ENCODE measurements around the gene ZNF532. TPM values are rescaled to one million over a fixed set of nuclear protein-coding genes. Genes with fewer than 3 reads are reported as not detected.

ZNF532 gene
- total and polyA plus RNA-seq, 9 of the 15 experiments (the other 6 are each of a cell fraction or from before 2014, with no cell fraction given), result 0.42 TPM; not detected in 8

DNA sequence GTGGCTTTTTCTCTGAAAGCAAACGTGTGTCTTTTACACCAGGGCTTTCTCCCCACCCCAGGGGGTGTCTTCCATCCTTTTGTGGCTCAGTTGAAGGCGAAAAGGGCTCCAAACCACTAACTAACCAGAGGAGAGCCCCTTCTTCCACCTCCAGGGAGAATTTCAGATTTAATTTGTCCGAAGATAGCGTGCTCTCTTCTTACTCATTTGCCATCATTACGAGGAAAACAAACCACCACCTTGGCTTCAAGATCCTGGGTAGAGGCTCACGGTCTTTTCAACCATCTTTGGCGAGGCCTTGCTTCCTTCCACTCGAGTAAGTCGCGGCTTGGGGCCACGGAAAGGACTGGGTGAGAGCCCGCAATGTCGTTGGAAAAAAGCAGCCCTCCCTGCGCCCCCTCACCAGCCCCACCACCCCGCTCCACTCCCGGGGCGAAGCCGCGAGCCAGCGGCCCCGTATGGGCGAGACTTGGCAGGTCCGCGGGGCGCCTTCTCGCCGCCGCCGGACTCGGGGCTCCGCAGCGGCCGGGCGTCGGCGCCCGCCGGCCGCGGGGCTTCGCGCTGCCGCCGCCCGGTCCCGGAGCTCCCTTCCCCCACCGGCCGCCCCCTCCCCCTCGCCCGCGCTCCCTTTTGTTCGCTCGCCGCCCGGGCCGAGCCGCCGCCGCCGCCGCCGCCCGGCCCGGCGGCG, 1.7 kb upstream of the ZNF532 start:
- no peak for FAIRE-seq
- intact Hi-C loops (cut with micrococcal nuclease), result no loop called here

More for the DNA sequence above, 1.7 kb upstream of the ZNF532 start:
- BruUV-seq (replicated peaks), result no TSS peak
- in situ Hi-C loops (cut with MboI), result no loop called here
- H3K27me3 ChIP-seq (ENCODE audit: control insufficient read depth in 2 of 2, insufficient read depth in 2 of 2, low read length in 2 of 2), result peaks cover 0 to 5% of the 10 kb centered on the region in 2 experiments; a peak in 1 of 5 replicates
- no peak overlapping the region for H3K4me2 ChIP-seq (ENCODE audit: insufficient read depth, low read length)
- no peaks in the 10 kb centered on the region for H3K4me1 ChIP-seq (replicated peaks in 1 of 2; ENCODE audit: control insufficient read depth in 2 of 2, insufficient read depth in 2 of 2, low read length in 2 of 2)
- H3K79me2 ChIP-seq (ENCODE audit: control insufficient read depth, insufficient read depth, low read length), result no peaks in the 10 kb centered on the region
- WGBS (ENCODE audit: insufficient coverage, low coverage, missing lambda C conversion rate), result 7% methylated on average over 11 of the region's 66 CpGs
- ATAC-seq (no peak), DNase-seq (ENCODE audit: extremely low read depth in 1 of 4, low spot score in 3 of 4) (no peak)
- ChIA-PET POLR2A (no interaction called here), CTCF (ENCODE audit: low intra/inter-chr PET ratio) (no interaction called here)
- no peak overlapping the region for H3K9ac ChIP-seq (ENCODE audit: insufficient read depth in 1 of 2, low read depth in 2 of 2, low read length in 2 of 2)
- no peak overlapping the region for H2AFZ ChIP-seq (ENCODE audit: low read depth, low read length)
- H3K4me3 ChIP-seq, result no peak overlapping the region
- H4K20me1 ChIP-seq (replicated peaks; ENCODE audit: control insufficient read depth, insufficient read depth, low read length), result no peaks in the 10 kb centered on the region
- no peaks in the 10 kb centered on the region for H3K9me1 ChIP-seq (ENCODE audit: control insufficient read depth, insufficient read depth, low read length)
- no peaks in the 10 kb centered on the region for H3K9me3 ChIP-seq (replicated peaks; ENCODE audit: control insufficient read depth, insufficient read depth, low read depth, low read length)
- TF ChIP-seq, protein P1, sequence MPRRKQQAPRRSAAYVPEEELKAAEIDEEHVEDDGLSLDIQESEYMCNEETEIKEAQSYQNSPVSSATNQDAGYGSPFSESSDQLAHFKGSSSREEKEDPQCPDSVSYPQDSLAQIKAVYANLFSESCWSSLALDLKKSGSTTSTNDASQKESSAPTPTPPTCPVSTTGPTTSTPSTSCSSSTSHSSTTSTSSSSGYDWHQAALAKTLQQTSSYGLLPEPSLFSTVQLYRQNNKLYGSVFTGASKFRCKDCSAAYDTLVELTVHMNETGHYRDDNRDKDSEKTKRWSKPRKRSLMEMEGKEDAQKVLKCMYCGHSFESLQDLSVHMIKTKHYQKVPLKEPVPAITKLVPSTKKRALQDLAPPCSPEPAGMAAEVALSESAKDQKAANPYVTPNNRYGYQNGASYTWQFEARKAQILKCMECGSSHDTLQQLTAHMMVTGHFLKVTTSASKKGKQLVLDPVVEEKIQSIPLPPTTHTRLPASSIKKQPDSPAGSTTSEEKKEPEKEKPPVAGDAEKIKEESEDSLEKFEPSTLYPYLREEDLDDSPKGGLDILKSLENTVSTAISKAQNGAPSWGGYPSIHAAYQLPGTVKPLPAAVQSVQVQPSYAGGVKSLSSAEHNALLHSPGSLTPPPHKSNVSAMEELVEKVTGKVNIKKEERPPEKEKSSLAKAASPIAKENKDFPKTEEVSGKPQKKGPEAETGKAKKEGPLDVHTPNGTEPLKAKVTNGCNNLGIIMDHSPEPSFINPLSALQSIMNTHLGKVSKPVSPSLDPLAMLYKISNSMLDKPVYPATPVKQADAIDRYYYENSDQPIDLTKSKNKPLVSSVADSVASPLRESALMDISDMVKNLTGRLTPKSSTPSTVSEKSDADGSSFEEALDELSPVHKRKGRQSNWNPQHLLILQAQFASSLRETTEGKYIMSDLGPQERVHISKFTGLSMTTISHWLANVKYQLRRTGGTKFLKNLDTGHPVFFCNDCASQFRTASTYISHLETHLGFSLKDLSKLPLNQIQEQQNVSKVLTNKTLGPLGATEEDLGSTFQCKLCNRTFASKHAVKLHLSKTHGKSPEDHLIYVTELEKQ (CRISPR knock-in tag; IDR thresholded peaks at IDR 0.05), result no peak
- no peak for TF ChIP-seq SREBF1 (IDR thresholded peaks at IDR 0.05; ENCODE audit: borderline replicate concordance, low read depth, low read length)
- TF ChIP-seq SMAD4 (CRISPR knock-in tag; conservative IDR thresholded peaks at IDR 0.05), result no peak
- no peak for TF ChIP-seq DDX20 (tag; IDR thresholded peaks at IDR 0.05; ENCODE audit: low read depth)
- no peak for TF ChIP-seq DNMT1 (IDR thresholded peaks at IDR 0.05)
- TF ChIP-seq, protein P2, sequence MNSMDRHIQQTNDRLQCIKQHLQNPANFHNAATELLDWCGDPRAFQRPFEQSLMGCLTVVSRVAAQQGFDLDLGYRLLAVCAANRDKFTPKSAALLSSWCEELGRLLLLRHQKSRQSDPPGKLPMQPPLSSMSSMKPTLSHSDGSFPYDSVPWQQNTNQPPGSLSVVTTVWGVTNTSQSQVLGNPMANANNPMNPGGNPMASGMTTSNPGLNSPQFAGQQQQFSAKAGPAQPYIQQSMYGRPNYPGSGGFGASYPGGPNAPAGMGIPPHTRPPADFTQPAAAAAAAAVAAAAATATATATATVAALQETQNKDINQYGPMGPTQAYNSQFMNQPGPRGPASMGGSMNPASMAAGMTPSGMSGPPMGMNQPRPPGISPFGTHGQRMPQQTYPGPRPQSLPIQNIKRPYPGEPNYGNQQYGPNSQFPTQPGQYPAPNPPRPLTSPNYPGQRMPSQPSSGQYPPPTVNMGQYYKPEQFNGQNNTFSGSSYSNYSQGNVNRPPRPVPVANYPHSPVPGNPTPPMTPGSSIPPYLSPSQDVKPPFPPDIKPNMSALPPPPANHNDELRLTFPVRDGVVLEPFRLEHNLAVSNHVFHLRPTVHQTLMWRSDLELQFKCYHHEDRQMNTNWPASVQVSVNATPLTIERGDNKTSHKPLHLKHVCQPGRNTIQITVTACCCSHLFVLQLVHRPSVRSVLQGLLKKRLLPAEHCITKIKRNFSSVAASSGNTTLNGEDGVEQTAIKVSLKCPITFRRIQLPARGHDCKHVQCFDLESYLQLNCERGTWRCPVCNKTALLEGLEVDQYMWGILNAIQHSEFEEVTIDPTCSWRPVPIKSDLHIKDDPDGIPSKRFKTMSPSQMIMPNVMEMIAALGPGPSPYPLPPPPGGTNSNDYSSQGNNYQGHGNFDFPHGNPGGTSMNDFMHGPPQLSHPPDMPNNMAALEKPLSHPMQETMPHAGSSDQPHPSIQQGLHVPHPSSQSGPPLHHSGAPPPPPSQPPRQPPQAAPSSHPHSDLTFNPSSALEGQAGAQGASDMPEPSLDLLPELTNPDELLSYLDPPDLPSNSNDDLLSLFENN (IDR thresholded peaks at IDR 0.05; ENCODE audit: low read depth in 2 of 2, low read length in 2 of 2), result no peak
- no peak for TF ChIP-seq ZNF584 (CRISPR knock-in tag; IDR thresholded peaks at IDR 0.05; ENCODE audit: low read depth)
- no peaks in the 10 kb centered on the region for H3K36me3 ChIP-seq (ENCODE audit: control insufficient read depth, insufficient read depth, low read length)
- no peak overlapping the region for H3K27ac ChIP-seq (ENCODE audit: extremely low read depth, low read depth, low read length)
